ENCODE data around the gene NTMT2.

DNA sequence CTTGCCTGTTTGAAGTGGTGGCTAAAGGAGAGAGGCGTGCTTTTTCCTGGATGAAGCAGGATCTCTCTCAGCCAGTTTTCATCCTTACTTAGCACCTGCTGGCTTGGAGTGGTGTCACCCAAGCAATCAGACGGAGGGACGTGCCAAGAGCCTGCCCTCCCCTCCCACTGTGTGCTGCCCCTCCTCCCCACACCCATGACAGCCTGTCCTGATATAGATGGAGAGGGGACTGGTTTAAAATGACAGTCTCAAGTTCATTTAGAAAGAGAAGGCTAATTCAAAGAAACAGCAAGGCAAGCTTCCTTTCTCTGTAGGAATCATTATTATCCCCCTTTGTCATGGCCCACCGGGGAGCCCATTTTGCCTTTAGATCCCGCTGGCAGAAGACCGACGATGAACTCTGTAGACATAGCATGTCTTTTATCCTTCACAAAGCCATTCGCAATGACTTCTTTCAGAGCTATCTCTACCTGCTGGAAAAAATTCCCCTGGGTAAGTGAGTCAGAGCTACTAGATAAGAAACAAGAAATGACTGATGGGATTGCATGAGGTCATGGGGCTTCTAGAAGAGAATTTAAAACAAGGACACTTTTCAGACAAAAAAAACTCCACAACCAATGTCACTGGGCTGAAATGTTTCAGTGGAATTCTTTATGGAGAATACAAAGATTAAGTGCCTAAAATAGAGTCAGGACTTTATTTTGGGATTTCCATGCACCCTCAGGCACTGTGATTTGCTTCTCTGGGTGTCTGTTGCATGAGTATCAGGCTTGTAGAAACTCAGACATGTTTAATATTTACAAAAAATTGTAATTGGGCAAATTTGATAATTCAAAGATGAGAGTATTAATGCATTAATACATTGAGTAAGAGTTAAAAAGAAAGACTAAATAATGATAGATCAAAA is at the start of gene NTMT2:
- TF ChIP-seq, protein P1, sequence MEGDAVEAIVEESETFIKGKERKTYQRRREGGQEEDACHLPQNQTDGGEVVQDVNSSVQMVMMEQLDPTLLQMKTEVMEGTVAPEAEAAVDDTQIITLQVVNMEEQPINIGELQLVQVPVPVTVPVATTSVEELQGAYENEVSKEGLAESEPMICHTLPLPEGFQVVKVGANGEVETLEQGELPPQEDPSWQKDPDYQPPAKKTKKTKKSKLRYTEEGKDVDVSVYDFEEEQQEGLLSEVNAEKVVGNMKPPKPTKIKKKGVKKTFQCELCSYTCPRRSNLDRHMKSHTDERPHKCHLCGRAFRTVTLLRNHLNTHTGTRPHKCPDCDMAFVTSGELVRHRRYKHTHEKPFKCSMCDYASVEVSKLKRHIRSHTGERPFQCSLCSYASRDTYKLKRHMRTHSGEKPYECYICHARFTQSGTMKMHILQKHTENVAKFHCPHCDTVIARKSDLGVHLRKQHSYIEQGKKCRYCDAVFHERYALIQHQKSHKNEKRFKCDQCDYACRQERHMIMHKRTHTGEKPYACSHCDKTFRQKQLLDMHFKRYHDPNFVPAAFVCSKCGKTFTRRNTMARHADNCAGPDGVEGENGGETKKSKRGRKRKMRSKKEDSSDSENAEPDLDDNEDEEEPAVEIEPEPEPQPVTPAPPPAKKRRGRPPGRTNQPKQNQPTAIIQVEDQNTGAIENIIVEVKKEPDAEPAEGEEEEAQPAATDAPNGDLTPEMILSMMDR (conservative IDR thresholded peaks at IDR 0.05; ENCODE audit: low read length): no peak
- TF ChIP-seq EZH2phosphoT487 (IDR thresholded peaks at IDR 0.05; ENCODE audit: borderline replicate concordance): no peak

All from Loucy (cell line).